HS-5 (cell line): ENCODE data around the gene CLTC.

Experiments used
- DNase-seq: peaks from one replicate; pipeline ENCODE4 v3.0.0-alpha.2; 2012; ENCODE audit warnings: low read depth

The CLTC gene

DNA sequence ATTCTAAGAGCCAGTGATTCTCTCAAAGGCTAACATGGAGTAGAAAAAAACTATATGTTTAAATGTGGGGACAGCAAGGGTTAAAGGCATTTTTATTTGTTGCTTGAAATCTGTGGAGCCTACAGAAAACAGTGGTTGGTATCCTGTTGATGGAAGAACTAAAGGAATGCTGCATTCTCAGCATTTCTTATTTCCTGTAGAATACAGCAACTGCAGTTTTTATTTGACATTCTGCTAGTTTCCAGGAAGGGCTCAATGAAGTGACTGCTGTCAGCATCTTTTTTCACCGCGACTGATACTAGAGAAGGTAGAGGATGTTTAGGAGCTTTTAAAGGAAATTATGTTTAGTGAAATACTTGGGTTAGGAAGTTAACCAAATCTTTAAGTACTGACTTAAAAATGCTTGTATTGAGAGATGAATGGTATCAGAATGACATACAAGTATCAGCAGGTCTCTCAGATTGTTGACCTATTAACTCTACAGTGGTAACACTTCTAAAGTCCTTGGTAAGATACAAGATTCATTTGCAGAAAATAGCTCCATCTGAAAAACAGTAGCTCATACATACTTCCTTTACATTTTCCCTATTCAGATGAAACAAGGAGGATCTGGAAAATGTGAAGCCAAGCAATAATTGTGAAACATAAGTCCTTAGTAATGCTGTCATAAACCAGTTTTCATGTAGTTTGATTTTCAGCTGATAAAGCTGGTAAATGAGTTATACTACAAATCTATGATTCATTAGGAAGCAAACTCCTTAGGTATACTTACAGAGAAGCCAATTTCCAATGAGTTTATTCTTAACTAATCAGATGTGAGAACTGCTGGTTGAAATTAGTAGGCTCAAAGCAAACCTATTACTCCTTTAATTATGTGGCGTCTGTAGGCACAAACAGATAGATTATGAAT lies 15.2 kb downstream of the CLTC start:
- no peak for DNase-seq

- DNase-seq: no peak
Observed at GRCh38 chr17:59637611-59638310, 18.1 kb downstream of the CLTC start.

DNA sequence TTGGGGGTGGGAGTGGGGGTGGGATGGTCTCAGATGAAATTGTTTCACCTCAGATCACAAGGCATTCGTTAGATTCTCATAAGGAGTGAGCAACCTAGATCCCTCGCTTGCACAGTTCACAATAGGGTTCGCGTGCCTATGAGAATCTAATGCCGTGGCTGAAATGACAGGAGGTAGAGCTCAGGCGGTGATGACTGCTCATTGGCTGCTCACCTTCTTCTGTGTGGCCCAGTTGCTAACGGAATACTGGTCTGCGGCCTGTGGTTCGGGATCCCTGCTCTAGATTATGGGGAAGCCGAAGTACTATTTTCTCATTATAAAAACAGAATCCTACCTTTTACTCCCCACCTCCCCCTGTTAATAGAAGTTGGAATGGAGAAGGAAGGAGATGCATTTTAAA lies 18.9 kb downstream of the CLTC start:
- DNase-seq: no peak

DNA sequence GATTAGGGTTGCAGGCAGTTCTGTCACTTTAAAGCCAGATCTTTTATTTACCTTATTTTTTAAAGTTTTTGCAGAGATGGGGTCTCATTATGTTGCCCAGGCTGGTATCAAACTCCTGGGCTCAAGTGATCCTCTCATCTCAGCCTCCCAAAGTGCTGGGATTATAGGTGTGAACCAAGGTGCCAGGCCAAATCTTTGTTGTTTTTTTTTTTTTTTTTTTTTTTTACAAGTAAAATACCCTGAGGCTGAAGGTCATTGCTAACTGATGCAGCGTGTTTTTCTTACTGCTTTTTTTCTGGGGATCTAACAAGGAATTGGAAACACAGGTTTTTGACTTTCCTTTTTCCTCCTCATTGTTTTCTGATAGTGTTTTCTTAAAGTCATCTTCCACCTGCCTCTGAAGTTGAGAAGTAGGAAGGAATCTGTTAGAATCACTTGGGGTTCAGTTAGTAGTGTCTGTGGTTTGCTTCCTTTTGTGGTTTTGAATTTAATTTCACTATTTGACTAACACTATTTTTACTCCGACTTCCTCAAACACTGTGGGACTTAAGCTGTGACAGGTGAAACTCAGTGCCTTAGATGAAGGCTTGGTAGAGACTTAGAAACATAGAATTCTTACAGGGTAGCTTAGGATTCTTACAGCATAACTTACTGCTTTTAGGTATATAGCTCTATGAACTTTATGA lies 22.2 kb downstream of the CLTC start:
- no peak for DNase-seq

DNA sequence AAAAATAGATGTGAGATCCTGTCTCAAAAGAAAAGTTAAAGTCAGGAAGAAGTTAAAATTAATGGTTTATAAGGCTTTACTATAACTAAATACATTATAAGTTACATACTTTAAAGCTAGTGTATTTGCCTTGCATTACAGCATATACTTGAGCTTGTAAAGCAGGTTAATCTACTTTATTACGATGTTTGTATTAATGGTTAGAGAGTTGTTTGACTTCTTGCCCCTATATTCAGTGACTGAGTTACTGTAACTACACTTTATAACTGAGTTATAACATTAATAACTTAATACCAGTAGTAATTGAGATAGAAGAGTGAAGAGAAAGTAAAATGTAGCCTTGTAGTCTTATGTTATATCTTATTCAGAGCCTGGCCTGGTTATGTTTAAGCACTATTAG lies 22.9 kb downstream of the CLTC start:
- DNase-seq: no peak

GRCh38 chr17:59643159-59644140 lies 23.8 kb downstream of the CLTC start:
- no peak for DNase-seq

DNA sequence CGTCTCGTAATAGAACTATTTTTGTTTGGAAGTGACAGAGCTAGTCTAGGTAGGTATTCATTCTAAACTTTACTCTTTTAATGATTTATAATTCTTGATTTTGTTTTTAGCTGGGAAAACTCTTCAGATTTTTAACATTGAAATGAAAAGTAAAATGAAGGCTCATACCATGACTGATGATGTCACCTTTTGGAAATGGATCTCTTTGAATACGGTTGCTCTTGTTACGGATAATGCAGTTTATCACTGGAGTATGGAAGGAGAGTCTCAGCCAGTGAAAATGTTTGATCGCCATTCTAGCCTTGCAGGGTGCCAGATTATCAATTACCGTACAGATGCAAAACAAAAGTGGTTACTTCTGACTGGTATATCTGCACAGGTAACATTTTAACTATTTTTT lies 27.6 kb downstream of the CLTC start:
- DNase-seq: no peak

- DNase-seq: no peak
Observed at GRCh38 chr17:59649886-59650285, 30.2 kb downstream of the CLTC start.

DNA sequence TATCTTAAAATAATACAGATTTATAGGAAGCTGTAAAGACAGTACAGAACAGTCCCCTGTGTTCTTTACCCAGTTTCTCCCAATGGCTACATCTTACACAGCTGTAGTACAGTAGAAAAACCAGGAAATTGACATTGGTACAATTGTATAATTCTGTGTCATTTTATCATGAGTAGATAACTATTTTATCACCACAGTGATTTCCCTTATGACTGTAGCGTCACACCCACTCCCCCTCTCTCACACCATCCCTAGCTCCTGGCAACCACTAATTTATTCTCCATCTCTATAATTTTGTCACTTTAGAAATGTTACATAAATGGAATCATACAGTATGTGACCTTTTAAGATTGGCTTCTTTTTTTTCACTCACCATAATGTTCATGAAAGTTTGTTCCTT lies 30.9 kb downstream of the CLTC start:
- DNase-seq: no peak

DNA sequence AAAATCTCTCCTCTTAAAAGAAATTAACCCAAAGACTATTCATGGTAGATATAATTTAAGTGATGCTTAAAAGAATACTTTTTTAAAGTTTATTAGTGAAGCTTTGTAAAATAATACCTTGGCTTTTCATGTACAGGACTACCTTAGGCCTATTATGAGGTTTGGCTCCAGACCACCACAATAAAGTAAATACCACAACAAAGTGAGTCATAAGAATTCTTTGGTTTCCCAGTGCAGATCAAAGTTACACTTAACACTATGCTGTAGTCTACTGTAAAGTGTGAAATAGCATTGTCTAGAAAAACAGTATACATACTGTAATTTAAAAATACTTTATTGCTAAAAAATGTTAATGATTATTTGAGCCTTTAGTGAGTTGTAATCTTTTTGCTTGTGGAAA lies 31.7 kb downstream of the CLTC start:
- no peak for DNase-seq

DNA sequence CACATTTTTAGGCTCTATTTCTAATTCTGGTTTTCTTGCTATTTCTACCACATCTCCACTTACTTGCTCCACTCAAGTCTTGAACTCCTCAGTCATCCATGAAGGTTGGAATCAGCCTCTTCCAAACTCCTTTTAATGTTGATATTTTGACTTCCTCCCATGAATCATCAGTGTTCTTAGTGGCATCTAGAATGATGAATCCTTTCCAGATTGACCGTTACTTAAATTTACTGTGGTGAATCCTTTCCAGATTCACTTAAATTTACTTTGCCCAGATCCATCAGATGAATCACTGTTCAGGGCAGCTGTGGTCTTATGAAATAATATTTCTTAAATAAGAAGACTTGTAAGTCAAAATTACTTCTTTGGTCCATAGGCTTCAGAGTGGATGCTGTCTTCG lies 32.4 kb downstream of the CLTC start:
- DNase-seq: peak; percentile 84

DNA sequence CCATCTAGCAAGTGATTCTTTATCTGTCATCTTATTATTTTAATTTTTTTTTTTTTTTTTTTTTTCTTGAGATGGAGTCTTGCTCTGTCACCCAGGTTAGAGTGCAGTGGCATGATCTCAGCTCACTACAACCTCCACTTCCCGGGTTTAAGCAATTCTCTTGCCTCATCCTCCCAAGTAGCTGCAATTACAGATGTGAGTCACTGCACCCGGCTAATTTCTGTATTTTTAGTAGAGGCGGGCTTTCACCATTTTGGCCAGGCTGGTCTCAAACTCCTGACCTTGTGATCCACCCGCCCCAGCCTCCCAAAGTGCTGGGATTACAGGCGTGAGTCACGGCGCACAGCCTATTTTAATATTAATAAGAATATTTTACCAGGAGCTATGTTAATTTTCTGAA lies 36.9 kb downstream of the CLTC start:
- DNase-seq: peak; percentile 83

DNA sequence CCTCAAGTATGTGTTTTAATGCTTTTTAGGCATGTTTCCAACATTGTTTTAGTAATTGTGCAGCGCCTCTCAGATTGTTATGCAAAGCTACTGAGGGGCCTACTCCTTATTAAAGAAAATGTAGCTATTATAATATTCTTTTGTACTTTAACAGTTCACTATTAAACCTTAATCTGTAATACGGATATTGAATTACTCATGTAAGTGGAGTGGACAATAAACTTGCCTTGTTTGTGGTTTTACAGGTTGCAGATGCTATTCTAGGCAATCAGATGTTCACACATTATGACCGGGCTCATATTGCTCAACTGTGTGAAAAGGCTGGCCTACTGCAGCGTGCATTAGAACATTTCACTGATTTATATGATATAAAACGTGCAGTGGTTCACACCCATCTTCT lies 46.5 kb downstream of the CLTC start:
- no peak for DNase-seq

DNA sequence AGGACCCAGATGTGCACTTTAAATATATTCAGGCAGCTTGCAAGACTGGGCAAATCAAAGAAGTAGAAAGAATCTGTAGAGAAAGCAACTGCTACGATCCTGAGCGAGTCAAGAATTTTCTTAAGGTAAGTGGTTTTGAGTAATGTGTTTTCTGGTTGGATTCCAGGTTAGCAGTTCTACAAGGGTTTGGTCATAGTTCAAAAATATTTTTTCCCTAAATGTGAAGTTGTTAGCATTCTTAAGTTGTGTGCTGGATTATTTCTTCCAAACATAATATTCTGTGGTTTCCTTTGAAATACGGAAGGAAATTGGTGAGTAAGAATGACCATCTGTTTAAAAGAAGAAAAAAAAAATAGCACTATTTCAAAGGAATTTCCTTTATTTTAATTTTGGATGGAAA lies 49.1 kb downstream of the CLTC start:
- peak; percentile 94 for DNase-seq

DNA sequence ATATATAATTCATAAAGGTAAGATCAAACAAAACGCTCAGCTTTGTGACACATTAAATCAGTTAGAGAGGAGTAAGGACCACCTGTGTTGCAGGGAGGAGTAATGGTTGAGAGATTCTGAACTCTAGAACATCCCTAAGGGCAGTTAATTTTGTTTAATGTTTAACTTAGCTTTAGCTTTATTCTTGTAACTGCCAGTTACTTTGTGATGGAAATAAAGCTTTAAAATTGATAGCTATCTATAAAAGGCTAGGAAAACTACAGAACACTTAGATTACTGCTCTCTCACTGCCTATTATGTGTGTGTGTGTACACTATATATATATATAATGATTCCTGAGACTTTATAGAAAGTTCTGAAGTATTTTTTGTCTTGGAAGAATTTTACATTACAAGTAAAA lies 49.7 kb downstream of the CLTC start:
- DNase-seq: no peak

DNA sequence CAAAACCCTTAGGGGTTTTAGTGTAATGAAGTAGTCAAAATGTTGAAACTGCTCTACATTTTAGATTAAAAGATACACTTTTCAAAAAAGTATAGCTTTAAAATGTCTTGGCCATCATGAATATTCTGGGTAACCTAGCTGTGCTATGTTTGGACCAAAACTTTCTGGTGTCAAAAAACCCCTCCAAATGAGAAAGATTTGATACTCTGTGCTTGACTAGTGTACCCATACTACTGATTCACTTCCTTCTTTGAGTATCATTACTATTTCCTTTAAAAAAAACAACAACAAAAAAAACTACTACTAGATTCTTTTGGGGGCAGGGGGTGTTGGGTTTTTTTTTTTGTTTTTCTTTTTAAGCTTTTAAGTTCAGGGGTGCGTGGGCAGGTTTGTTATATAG lies 50.2 kb downstream of the CLTC start:
- no peak for DNase-seq

DNA sequence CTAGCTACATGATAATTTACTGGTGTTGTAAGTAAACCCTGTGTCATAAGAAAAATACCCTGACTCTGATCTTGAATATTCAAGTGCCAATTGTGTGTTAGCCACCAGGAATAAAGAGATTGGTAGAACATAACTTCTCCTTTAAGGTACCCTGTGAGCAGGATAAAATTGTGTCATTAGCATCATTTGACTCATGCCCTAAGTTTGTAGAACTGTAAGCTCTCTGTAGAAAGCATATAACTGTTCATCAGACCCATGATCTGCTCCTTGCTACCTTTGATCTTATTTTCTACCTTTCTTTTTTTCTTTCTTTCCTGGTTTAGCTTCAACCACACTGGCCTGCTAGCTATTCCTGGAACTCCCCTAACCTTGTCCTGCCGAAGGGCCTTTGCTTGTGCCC lies 51.7 kb downstream of the CLTC start:
- DNase-seq: no peak

GRCh38 chr17:59675231-59675630 lies 55.5 kb downstream of the CLTC start:
- no peak for DNase-seq

DNA sequence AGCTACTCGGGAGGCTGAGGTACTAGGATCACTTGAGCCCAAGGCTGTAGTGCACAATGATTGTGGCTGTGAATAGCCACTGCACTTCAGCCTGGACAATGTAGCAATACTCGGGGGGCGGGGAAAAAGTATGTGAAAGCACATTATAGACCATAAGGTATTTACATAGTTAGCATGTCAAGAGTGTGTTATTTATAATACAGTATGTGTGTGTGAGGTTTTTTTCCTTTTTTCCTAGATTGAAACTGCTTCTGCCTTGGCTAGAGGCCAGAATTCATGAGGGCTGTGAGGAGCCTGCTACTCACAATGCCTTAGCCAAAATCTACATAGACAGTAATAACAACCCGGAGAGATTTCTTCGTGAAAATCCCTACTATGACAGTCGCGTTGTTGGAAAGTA lies 57.0 kb downstream of the CLTC start:
- no peak for DNase-seq

DNA sequence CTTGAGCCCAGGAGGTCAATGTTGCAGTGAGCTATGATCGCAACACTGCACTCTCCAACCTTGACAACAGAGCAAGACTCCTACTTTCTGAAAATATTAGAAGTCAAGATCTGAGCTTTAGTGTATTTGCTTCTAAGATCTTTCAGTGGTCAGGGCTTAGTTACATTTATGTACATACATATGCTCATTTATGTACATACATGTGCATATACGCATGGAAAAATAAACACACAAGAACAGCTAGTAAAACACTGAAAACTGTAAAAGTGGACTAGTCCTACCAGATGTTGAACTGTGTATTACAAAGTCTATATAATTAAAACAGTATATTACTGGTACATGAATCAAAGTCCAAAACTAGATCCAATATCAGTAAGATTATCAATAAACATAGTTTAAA lies 59.2 kb downstream of the CLTC start:
- no peak for DNase-seq

DNA sequence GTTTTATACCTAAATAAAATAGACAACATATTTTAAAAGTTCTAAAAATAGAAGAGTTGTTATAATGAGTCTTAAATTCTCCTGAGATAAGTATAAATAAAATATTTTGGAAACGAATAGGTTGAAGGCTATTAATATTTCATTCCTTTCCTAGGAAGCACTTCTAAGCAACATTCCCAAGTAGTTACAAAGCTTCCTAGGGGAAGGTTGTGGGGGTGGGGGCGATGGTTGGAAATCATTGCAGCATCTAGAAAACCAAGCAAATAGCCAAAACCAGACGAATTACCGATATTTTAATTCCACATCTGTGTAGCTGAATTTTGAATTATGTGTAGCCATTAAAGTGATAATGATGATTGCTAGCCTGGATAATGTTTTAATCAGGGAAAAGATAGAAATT lies 60.6 kb downstream of the CLTC start:
- DNase-seq: no peak

- no peak for DNase-seq
Observed at GRCh38 chr17:59683283-59683682, 63.6 kb downstream of the CLTC start.
